RWPE2 (cell line): Measurements from ENCODE around the gene ENTPD7.
A peak's percentile ranks its signal among the peaks of the same experiment; 100 is the strongest.

Experiments
- ATAC-seq: fragments of 200-7000 bp; cut with Tn5 transposase; 3 replicates; pipeline ENCODE4 v1.9.1; 2021; ENCODE audit warnings: low read depth
- DNase-seq: peaks from one replicate; pipeline ENCODE4 v3.0.0-alpha.2; 2020; ENCODE audit warnings: low spot score
- H3K27ac ChIP-seq: fragments of 450-650 bp; 2 replicates; pipeline ENCODE4 v1.5.1; 2017; ENCODE audit warnings: mild to moderate bottlenecking; ENCODE audit not compliant: poor library complexity, severe bottlenecking
- H3K27me3 ChIP-seq: fragments of 250-450 bp; sonication (Bioruptor Pico); 2 replicates; pipeline ENCODE4 v1.5.1; 2021; ENCODE audit warnings: mild to moderate bottlenecking, moderate library complexity; ENCODE audit not compliant: insufficient read depth, poor library complexity, severe bottlenecking
- H3K36me3 ChIP-seq: fragments of 250-450 bp; sonication (Bioruptor Pico); 2 replicates; pipeline ENCODE4 v1.5.1; 2020; ENCODE audit warnings: low read depth, mild to moderate bottlenecking, moderate library complexity
- H3K4me1 ChIP-seq: fragments of 250-450 bp; sonication (Bioruptor Pico); 2 replicates; pipeline ENCODE4 v1.5.1; 2021; ENCODE audit warnings: mild to moderate bottlenecking, moderate library complexity; ENCODE audit not compliant: insufficient read depth, poor library complexity, severe bottlenecking
- H3K4me3 ChIP-seq: fragments of 250-450 bp; sonication (Bioruptor Pico); 2 replicates; pipeline ENCODE4 v1.5.1; 2021; ENCODE audit warnings: mild to moderate bottlenecking, moderate library complexity; ENCODE audit not compliant: severe bottlenecking
- H3K9me3 ChIP-seq: fragments of 250-450 bp; sonication (Bioruptor Pico); 2 replicates; pipeline ENCODE4 v1.5.1; 2021; ENCODE audit warnings: mild to moderate bottlenecking, moderate library complexity; ENCODE audit not compliant: severe bottlenecking
- TF ChIP-seq, protein P1 (sequence below): fragments of 450-650 bp; IDR thresholded peaks from one replicate; pipeline ENCODE4 v1.5.1; 2017; ENCODE audit warnings: mild to moderate bottlenecking, moderate library complexity; ENCODE audit not compliant: poor library complexity, severe bottlenecking

ENTPD7 gene

DNA sequence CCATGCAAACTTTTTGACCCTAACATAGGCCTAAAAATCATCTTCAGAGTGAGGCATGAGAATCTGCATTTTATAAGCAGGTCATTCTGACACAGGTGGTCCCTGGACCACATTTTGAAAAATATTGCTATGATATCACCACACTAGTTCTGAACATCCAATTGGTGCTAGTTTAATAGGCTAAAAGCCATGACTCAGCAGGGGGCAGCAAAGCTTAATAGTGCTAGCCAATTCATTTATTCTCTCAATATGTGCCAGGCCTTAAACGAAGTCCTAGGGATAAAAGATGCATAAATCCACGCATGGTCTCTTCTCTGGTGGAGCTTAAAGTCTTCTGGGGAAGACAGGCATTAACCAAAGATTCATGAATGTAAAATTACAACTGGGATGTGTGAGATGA lies 28.9 kb upstream of the ENTPD7 start:
- TF ChIP-seq, protein P1, sequence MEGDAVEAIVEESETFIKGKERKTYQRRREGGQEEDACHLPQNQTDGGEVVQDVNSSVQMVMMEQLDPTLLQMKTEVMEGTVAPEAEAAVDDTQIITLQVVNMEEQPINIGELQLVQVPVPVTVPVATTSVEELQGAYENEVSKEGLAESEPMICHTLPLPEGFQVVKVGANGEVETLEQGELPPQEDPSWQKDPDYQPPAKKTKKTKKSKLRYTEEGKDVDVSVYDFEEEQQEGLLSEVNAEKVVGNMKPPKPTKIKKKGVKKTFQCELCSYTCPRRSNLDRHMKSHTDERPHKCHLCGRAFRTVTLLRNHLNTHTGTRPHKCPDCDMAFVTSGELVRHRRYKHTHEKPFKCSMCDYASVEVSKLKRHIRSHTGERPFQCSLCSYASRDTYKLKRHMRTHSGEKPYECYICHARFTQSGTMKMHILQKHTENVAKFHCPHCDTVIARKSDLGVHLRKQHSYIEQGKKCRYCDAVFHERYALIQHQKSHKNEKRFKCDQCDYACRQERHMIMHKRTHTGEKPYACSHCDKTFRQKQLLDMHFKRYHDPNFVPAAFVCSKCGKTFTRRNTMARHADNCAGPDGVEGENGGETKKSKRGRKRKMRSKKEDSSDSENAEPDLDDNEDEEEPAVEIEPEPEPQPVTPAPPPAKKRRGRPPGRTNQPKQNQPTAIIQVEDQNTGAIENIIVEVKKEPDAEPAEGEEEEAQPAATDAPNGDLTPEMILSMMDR, result peak; percentile 81
- Histone ChIP-seq H3K4me3 (no peak overlapping the region), H3K27ac (no peak overlapping the region), H3K27me3 (no peaks in the 10 kb centered on the region), H3K4me1 (peaks cover 10% of the 10 kb centered on the region), H3K36me3 (no peaks in the 10 kb centered on the region), H3K9me3 (no peaks in the 10 kb centered on the region)
- DNase-seq (no peak), ATAC-seq (peak; percentile 77)

DNA sequence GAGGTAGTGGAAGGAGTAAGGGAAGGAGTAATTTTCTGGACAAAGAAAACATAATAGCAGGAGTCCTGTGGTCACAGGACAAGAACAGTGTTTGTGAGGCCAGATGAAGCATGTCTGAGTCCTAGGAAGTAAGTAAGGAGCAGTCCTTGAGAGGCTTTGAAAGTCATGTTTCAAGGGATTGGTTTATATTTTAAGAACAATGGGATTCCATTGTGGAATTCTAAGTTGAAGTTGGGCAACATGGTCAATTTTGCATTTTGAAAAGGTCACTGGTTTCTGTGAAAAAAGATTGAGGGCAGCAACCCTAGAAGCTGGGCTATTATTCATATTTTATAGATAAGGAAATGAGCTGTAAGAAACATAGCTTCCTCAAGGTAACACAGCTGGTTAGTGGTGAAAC lies 28.3 kb upstream of the ENTPD7 start:
- ATAC-seq, result peak; percentile 25; the same call in 1 of the 3 replicates
- Histone ChIP-seq H3K27me3 (no peaks in the 10 kb centered on the region), H3K4me3 (no peak overlapping the region), H3K36me3 (no peaks in the 10 kb centered on the region), H3K9me3 (no peaks in the 10 kb centered on the region), H3K27ac (peak overlapping the region; percentile 15), H3K4me1 (peaks cover 10% of the 10 kb centered on the region)
- TF ChIP-seq, protein P1, result no peak
- no peak for DNase-seq

DNA sequence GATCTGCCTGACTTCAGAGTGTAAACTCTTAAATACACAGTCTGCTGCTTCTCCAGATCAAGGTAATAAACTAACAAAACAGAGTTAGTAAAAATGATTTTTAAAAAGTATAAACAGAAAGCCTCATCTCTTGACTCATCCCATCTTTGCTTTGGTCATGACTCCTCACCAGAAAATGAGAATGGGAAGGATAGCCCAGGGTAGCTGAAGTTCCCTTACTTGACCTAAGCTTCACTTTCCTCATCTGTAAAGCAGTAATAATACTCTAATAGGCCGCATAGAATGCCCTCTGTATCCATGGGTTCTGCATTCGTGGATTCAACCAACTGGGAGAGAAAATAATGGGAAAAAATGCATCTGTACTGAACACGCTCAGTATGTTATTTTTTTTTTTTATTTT lies 27.8 kb upstream of the ENTPD7 start:
- TF ChIP-seq, protein P1, result no peak
- H3K27me3 ChIP-seq, result no peaks in the 10 kb centered on the region
- no peaks in the 10 kb centered on the region for H3K9me3 ChIP-seq
- H3K4me3 ChIP-seq, result no peak overlapping the region
- H3K4me1 ChIP-seq, result peaks cover 10% of the 10 kb centered on the region
- no peak for DNase-seq
- H3K36me3 ChIP-seq, result no peaks in the 10 kb centered on the region
- peak overlapping the region; percentile 15 for H3K27ac ChIP-seq
- no peak for ATAC-seq

DNA sequence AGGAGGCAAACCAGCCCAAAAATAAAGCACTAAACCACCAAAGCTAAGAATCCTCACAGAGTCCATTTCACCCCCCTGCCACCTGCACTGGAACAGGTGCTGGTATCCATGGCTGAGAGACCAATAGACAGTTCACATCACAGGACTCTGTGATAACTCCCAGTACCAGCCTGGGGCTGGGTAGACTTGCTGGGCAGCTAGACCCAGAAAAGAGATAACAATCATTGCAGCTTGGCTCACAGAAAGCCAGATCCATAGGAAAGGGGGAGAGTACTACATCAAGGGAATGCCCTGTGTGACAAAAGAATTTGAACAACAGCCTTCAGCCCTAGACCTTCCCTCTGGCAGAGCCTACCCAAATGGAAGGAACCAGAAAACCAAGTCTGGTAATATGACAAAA lies 25.5 kb upstream of the ENTPD7 start:
- Histone ChIP-seq H3K4me1 (peaks cover 10% of the 10 kb centered on the region), H3K9me3 (no peaks in the 10 kb centered on the region), H3K27me3 (no peaks in the 10 kb centered on the region), H3K27ac (no peak overlapping the region), H3K4me3 (no peak overlapping the region), H3K36me3 (no peaks in the 10 kb centered on the region)
- TF ChIP-seq, protein P1, result no peak
- no peak for DNase-seq
- ATAC-seq, result no peak

DNA sequence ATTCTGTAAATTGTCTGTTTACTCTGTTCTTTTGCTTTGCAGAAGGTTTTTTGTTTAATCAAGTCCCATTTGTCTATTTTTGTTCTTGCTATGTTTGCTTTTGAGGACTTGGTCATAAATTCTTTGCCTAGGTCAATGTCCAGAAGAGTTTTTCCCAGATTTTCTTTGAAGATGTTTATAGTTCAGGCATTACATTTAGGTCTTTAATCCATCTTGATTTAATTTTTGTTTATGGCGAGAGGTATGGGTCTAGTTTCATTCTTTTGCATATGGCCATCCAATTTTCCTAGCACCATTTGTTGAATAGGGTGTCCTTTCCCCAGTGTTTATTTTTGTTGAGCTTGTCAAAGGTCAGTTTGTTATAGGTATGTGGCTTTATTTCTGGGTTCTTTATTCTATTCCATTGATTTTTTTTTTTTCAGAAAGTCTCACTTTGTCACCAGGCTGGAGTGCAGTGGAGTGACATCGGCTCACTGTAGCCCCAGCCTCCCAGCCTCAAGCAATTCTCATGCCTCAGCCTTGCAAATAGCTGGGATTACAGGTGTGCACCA lies 11.6 kb upstream of the ENTPD7 start:
- TF ChIP-seq, protein P1, result no peak
- peaks cover 8% of the 10 kb centered on the region for H3K9me3 ChIP-seq
- no peak overlapping the region for H3K4me3 ChIP-seq
- H3K36me3 ChIP-seq, result no peaks in the 10 kb centered on the region
- no peaks in the 10 kb centered on the region for H3K4me1 ChIP-seq
- no peak overlapping the region for H3K27ac ChIP-seq
- no peak for ATAC-seq
- H3K27me3 ChIP-seq, result no peaks in the 10 kb centered on the region
- DNase-seq, result no peak
